NCI-H82 treated with DMSO at 0.1 percent for 48 hours (cell line): Measurements from ENCODE around the gene ST8SIA6.

Source experiments
- DNase-seq: peaks from one replicate; lab custom pipeline; 2025; ENCODE audit not compliant: unreplicated experiment; lab: John Stamatoyannopoulos, UW

Gene ST8SIA6

GRCh38 chr10:17272648-17273047 lies 181.7 kb downstream of the ST8SIA6 start:
- DNase-seq = no peak
